Pancreas (tissue), 10 donors: ENCODE results near the gene MARCHF6. TPM values are rescaled to one million over a fixed set of nuclear protein-coding genes. Genes with fewer than 3 reads are reported as not detected.

Experiments used
- ATAC-seq, 4 donors: fragments of 200-7000 bp; cut with Tn5 transposase; one replicate each; pipeline versions ENCODE4 v1.8.0 to v1.9.1; 2020; ENCODE audit warnings: mild to moderate bottlenecking in 4 of 4, moderate library complexity in 4 of 4
- DNase-seq, 6 donors: peaks; one replicate each; pipeline ENCODE4 v3.0.0-alpha.2; 2020
- FAIRE-seq: peaks from 2 replicates; lab custom pipeline; 2012; peaks lifted over from hg19 to GRCh38; lab: Jason Lieb, UNC
- H3K27ac ChIP-seq, 4 donors: fragments of 200-600 bp; sonication (generic); 1 replicate in 3 of 4; 2 replicates in 1 of 4; pipeline versions ENCODE4 v1.5.0 to v1.8.0; 2020
- H3K27me3 ChIP-seq, 4 donors: fragments of 200-600 bp; one replicate each; pipeline ENCODE4 v1.8.0; 2021
- H3K36me3 ChIP-seq, 3 donors: fragments of 200-600 bp; sonication (generic) in 1 of 3; one replicate each; pipeline versions ENCODE4 v1.5.0 to v1.8.0; 2020 to 2021
- H3K4me1 ChIP-seq, 3 donors: fragments of 200-600 bp; one replicate each; pipeline ENCODE4 v1.8.0; 2021
- H3K4me3 ChIP-seq, 4 donors: fragments of 200-600 bp; sonication (generic) in 2 of 4; one replicate each; pipeline versions ENCODE4 v1.5.0 to v1.8.0; 2020 to 2021
- H3K9me3 ChIP-seq, 4 donors: fragments of 200-600 bp; one replicate each; pipeline ENCODE4 v1.8.0; 2021
- WGBS, 2 donors: extraction: QIAGEN DNeasy Blood & Tissue Kit; methylation state at CpG; one replicate each; pipeline ENCODE4 v1.1.7; 2013; 5-methylcytosine and 5-hydroxymethylcytosine counted together
- intact Hi-C, 3 donors: fragments of 100-400 bp; cut with DNase I; formaldehyde crosslinking; loops; one replicate each; pipeline versions ENCODE4 v1.11.1 to v1.14.2; 2022
- polyA plus RNA-seq, 2 donors: library from polyadenylated mRNA; stranded (reverse); fragments of 200-250 nt; gene quantifications; one replicate each; pipeline ENCODE4 v1.2.3, GENCODE V29; 2013
- total RNA-seq, 6 donors: library from RNA; stranded (reverse); fragmentation: NEBNext Ultra II Directional in 4 of 6; extraction: Animal tissue kit (Norgen Biotek cat#: 25700) in 4 of 6; gene quantifications; one replicate each; pipeline versions ENCODE4 v1.2.1 to v1.2.4, GENCODE V29; 2021 to 2023
- TF ChIP-seq, protein P1 (sequence below), 4 donors: fragments of 200-600 bp; sonication (generic) in 3 of 4; IDR thresholded peaks; one replicate each; pipeline versions ENCODE4 v1.5.0 to v1.8.0; 2021; ENCODE audit warnings: antibody characterized with exemption in 4 of 4
- donor health status: healthy with polysubstance abuse.
- donor health status: DM: no; HTN: no; CAD: no; lungs with moderate emphysema.
- donor health status: DM: no; HTN: no; CAD: no.
- donor health status: control.
- donor health status: control.
- donor health status: Bipolar disorder and iron deficiency.
- donor health status: DM: yes; HTN: yes; CAD: no.
- donor health status: DM: no; HTN: no; CAD: no.
- donor health status: DM: no; HTN: no; CAD: no.
- donor health status: DM: yes; HTN: yes; CAD: no.

The MARCHF6 gene
- total and polyA plus RNA-seq, 8 donors = 68.5 to 105 (median 82.8) TPM

DNA sequence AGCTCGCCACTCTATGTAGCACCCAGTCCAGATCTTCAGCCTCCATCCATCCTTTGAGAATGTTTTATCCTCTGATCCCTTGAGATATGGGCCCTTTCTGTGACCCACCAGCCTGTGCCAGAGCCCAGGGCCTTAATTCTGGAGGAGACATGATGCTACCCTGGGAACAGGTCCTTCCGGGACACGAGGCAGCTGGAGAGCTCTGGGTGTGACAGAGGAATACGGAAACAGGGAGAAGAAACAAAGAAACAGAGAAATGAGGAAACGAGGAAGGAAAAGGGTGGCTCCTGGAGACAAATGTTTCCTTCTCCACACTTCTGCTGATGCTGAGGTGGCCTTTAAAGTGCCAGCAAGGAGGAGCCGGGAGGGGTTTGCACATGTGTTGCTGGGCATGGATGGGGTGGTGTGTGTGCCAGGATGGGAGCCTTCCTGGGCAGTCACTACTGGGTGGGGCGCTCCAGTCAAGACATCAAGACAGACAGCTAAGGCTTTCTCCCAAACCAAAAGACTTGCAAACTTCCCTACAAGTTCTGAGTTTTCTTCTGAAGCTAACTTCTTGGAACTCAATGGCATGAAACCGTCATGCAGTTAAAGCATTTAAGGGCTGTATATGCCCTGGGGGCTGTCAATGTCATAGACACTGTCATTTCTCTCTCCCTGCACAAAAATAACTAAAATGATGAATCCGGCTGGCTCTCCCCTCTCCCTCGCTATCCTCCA is 22.8 kb upstream of the MARCHF6 start:
- H3K4me3 ChIP-seq = no peak overlapping the region
- H3K36me3 ChIP-seq = no peaks in the 10 kb centered on the region
- WGBS, 2 donors = 78 to 83% methylated on average over 10 of the region's 10 CpGs
- ATAC-seq (no peak), DNase-seq (peak in 1 of 6 donors; percentile 35), FAIRE-seq (no peak)
- H3K9me3 ChIP-seq = no peaks in the 10 kb centered on the region
- H3K27me3 ChIP-seq = no peaks in the 10 kb centered on the region
- peaks cover 5 to 32% (median 19%) of the 10 kb centered on the region in 3 donors for H3K4me1 ChIP-seq
- TF ChIP-seq, protein P1, sequence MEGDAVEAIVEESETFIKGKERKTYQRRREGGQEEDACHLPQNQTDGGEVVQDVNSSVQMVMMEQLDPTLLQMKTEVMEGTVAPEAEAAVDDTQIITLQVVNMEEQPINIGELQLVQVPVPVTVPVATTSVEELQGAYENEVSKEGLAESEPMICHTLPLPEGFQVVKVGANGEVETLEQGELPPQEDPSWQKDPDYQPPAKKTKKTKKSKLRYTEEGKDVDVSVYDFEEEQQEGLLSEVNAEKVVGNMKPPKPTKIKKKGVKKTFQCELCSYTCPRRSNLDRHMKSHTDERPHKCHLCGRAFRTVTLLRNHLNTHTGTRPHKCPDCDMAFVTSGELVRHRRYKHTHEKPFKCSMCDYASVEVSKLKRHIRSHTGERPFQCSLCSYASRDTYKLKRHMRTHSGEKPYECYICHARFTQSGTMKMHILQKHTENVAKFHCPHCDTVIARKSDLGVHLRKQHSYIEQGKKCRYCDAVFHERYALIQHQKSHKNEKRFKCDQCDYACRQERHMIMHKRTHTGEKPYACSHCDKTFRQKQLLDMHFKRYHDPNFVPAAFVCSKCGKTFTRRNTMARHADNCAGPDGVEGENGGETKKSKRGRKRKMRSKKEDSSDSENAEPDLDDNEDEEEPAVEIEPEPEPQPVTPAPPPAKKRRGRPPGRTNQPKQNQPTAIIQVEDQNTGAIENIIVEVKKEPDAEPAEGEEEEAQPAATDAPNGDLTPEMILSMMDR (IDR thresholded peaks at IDR 0.05) = no peak
- intact Hi-C loops = no loop called here
- no peak overlapping the region for H3K27ac ChIP-seq

DNA sequence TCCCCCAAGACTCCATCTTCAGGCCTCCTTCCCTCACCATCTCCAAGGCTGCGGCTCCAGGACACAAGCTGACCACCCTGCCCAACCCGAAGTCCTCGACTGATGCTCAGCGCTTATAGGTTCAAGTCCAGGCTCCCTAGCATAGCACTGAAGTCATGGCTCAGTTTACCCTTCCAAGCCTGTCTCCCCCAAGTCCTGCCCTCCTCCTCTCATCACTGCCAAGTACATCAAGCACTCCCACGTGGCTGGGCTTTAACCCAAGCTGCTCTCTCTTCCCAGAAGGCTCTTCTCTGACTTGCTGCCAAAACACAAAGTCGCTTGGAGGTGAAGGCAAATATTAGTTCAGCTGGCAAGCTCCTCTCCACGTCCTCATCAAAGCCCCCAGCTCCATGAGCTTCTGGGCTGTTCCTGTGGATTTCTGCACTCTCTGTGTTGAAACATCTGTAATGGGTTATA is 22.1 kb upstream of the MARCHF6 start:
- intact Hi-C loops = no loop called here
- DNase-seq = peak; percentile 56 to 88 (median 84)
- no peak for FAIRE-seq
- whole genome bisulfite sequencing, 2 donors = 42 to 43% methylated on average over 7 of the region's 7 CpGs
- Histone ChIP-seq H3K4me1 (peaks cover 5 to 32% (median 19%) of the 10 kb centered on the region in 3 donors), H3K27ac (peak overlapping the region in 3 of 4 donors; percentile 33 to 74 (median 50)), H3K27me3 (no peaks in the 10 kb centered on the region), H3K4me3 (no peak overlapping the region), H3K36me3 (no peaks in the 10 kb centered on the region), H3K9me3 (no peaks in the 10 kb centered on the region)
- TF ChIP-seq, protein P1 (IDR thresholded peaks at IDR 0.05) = no peak
- peak; percentile 78 to 87 (median 80) for ATAC-seq

DNA sequence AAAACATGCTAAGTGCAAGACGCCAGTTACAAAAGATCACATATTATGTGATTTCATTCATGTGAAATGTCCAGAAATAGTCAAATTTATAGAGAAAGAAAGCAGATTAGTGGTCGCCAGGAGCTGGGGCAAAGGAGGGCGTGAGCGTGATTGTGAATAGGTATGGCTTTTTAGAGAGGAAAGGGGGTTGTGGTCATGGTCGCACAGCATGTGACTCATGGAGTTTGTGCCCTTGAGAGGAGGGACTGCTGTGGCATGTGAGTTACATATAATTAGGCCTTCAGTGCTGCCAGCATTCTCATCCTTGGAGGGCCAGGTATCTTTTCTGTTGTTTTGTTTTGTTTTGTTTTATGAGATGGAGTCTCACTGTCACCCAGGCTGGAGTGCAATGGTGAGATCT is 21.2 kb upstream of the MARCHF6 start:
- ATAC-seq (no peak), FAIRE-seq (no peak), DNase-seq (peak in 1 of 6 donors; percentile 25)
- no peaks in the 10 kb centered on the region for H3K36me3 ChIP-seq
- intact Hi-C loops = no loop called here
- H3K4me1 ChIP-seq = peaks cover 5 to 32% (median 19%) of the 10 kb centered on the region in 3 donors
- no peaks in the 10 kb centered on the region for H3K9me3 ChIP-seq
- WGBS, 2 donors = 85 to 89% methylated on average over 5 of the region's 5 CpGs
- H3K4me3 ChIP-seq = no peak overlapping the region
- peak overlapping the region in 2 of 4 donors; percentile 50 to 74 for H3K27ac ChIP-seq
- TF ChIP-seq, protein P1 (IDR thresholded peaks at IDR 0.05) = no peak
- no peaks in the 10 kb centered on the region for H3K27me3 ChIP-seq

DNA sequence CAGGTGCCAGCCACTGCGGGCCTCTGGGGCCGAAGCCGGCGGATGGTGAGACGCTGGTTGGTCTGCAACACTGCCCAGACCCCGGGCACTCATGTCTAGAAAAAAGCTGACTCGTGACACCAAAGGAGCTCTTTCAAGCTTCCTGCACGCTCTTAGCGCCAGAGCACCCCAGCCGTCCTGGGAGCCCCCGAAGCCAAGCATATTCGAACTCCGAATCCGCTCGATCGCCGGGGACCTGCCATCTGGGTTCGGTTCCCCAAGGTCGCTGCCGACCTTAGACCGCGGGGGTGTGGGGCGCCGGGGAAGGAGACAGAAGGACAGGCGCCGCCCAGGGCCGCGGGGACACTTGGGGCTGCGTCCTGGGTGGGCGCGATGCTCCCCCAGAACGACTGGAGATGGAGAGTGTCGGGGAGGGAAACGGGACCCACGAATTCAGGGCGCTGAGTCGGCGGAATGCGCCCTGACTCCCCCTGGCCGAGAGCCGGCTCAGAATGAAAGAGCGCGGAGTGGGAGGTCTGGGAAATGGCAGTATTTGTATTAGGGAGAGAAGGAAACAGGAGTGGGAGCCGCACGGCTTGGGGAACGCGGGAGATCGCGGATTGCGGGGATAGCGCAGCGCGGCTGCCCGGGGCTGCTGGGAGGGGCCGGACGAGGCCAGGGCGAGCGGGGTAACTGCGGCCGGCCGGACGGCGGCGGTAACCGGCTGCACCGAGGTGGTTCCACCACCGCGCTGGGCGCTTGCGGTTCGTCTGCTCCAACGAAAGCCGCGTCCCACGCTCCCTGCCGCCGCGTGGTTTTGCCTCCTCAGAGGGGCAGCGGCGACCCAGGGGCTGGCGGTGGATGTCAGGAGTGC is 20.1 kb upstream of the MARCHF6 start:
- intact Hi-C loops = no loop called here
- ATAC-seq (peak; percentile 71 to 82 (median 80)), FAIRE-seq (no peak), DNase-seq (peak; percentile 34 to 85 (median 56))
- TF ChIP-seq, protein P1 (IDR thresholded peaks at IDR 0.05) = peak in 1 of 4 donors; percentile 14
- H3K4me1 ChIP-seq = peaks cover 5 to 32% (median 19%) of the 10 kb centered on the region in 3 donors
- 4 to 7% methylated on average over 73 to 81 of the region's 81 CpGs for WGBS, 2 donors
- no peaks in the 10 kb centered on the region for H3K36me3 ChIP-seq
- H3K9me3 ChIP-seq = no peaks in the 10 kb centered on the region
- H3K4me3 ChIP-seq = peak overlapping the region; percentile 37 to 75 (median 42)
- H3K27ac ChIP-seq = peak overlapping the region; percentile 7 to 74 (median 58)
- no peaks in the 10 kb centered on the region for H3K27me3 ChIP-seq
